Measurements from ENCODE around the gene RIMBP2. TPM values are rescaled to one million over a fixed set of nuclear protein-coding genes. Genes with fewer than 3 reads are reported as not detected.

RIMBP2 gene
- total RNA-seq, 1 donor from 2014 or later = 0.99 TPM

DNA sequence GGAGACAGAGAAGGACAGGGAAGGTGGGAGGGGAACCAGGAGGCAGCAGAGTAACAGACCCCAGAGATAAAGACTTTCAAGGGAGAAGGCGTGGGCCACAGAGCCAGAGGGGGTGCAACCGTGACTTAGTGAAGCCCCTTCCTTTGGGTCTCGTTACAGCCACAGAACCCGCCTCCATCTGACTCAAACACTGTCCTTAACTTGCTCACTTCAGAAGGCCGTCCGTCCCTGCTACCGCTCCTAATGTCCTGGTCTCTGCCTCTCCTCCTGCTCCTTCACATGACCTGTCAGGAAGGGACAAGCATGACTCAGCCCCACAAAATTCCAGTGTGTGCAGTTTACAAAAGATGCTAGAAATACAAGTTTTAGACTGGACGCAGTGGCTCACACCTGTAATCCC lies 18.0 kb downstream of the RIMBP2 start:
- Histone ChIP-seq H4K20me1 (ENCODE audit: low read depth) (no peaks in the 10 kb centered on the region), H3F3A (ENCODE audit: low read depth) (no peaks in the 10 kb centered on the region), H3K4me3 (no peak overlapping the region), H3K4me1 (peaks cover 7% of the 10 kb centered on the region), H3K27ac (no peak overlapping the region), H3K9ac (no peak overlapping the region), H3K36me3 (no peaks in the 10 kb centered on the region), H3K27me3 (no peaks in the 10 kb centered on the region), H2AFZ (replicated peaks) (no peak overlapping the region), H3K79me2 (ENCODE audit: low read depth) (no peaks in the 10 kb centered on the region), H3K9me3 (ENCODE audit: low read depth) (no peaks in the 10 kb centered on the region), H3K4me2 (no peak overlapping the region)
- no peaks in the 10 kb centered on the region for H3K36me3 Mint-ChIP-seq
- TF ChIP-seq, protein P1, sequence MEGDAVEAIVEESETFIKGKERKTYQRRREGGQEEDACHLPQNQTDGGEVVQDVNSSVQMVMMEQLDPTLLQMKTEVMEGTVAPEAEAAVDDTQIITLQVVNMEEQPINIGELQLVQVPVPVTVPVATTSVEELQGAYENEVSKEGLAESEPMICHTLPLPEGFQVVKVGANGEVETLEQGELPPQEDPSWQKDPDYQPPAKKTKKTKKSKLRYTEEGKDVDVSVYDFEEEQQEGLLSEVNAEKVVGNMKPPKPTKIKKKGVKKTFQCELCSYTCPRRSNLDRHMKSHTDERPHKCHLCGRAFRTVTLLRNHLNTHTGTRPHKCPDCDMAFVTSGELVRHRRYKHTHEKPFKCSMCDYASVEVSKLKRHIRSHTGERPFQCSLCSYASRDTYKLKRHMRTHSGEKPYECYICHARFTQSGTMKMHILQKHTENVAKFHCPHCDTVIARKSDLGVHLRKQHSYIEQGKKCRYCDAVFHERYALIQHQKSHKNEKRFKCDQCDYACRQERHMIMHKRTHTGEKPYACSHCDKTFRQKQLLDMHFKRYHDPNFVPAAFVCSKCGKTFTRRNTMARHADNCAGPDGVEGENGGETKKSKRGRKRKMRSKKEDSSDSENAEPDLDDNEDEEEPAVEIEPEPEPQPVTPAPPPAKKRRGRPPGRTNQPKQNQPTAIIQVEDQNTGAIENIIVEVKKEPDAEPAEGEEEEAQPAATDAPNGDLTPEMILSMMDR (IDR thresholded peaks at IDR 0.05) = no peak
- TF ChIP-seq EZH2 (IDR thresholded peaks at IDR 0.05) = no peak
- H3K4me1 Mint-ChIP-seq = peaks cover 29% of the 10 kb centered on the region
- peaks cover 8% of the 10 kb centered on the region for H3K27me3 Mint-ChIP-seq (ENCODE audit: insufficient read depth, low read depth)
- DNase-seq (ENCODE audit: low spot score) = no peak
- peaks cover 7% of the 10 kb centered on the region for H3K9me3 Mint-ChIP-seq
- no peak overlapping the region for H3K27ac Mint-ChIP-seq
- H3K4me3 Mint-ChIP-seq = no peak overlapping the region

DNA sequence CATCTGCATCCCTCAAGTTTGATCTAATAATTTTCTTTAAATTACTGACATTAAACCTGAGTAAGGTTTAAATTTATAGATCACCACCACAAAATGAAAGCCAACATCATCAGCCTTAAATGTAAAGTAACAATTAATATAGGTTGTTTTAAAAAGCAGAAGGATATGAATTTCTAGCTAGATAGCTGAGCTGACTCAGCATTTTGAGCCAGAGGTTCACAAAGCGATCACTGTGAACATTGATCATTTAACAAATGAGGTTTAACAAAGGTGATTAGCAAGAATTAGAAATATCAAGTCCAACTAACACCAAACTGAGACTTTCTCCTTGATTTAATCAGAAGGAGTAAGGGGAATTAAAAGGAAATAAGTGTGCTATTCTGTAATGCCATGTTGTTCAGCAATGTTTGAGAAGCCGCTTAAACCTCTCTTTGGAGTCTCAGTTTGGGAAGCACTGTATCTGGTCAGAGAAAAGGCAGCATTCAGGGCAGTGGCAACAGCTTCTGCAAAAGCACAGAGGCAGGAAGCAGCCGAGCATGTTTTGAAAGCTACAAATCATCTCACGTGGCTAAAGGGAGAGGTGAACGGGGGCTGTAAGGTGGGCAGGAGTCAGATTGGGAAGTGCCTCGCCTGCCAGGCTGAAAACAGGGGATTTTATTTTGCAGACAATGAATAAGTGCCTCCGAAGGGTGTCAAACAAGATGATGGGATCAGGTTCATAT lies 19.6 kb downstream of the RIMBP2 start:
- H3K27me3 Mint-ChIP-seq (ENCODE audit: insufficient read depth, low read depth) = peaks cover 8% of the 10 kb centered on the region
- H2AFZ ChIP-seq (replicated peaks) = no peak overlapping the region
- H4K20me1 ChIP-seq (ENCODE audit: low read depth) = no peaks in the 10 kb centered on the region

DNA sequence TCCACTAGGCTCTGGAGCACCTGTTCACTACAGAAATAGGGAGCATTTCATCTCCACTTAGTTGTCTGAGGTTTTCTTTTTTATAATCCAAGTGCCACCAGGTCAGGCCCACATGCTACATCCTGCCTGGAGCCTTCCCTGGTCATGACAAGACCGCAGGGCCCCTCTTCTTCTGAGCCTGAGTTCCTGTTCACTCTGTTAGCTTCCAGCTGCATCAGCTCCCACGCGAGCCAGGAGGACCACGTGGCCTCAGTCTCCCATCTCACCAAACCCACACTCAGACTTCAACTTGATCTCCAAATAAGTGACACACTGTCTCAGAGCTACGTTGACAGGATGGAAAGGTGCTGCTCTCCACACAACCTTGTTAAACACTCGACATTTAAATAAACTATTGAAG lies 21.0 kb downstream of the RIMBP2 start:
- DNase-seq (ENCODE audit: low spot score) = no peak
- H3K9me3 Mint-ChIP-seq = peaks cover 6% of the 10 kb centered on the region
- Histone ChIP-seq H3K9ac (no peak overlapping the region), H3K79me2 (ENCODE audit: low read depth) (no peaks in the 10 kb centered on the region), H3K4me2 (no peak overlapping the region), H3F3A (ENCODE audit: low read depth) (no peaks in the 10 kb centered on the region), H3K36me3 (no peaks in the 10 kb centered on the region), H3K9me3 (ENCODE audit: low read depth) (no peaks in the 10 kb centered on the region), H3K4me3 (no peak overlapping the region), H3K27ac (no peak overlapping the region), H2AFZ (replicated peaks) (no peak overlapping the region), H3K4me1 (peaks cover 7% of the 10 kb centered on the region), H3K27me3 (no peaks in the 10 kb centered on the region), H4K20me1 (ENCODE audit: low read depth) (no peaks in the 10 kb centered on the region)
- TF ChIP-seq, protein P1 (IDR thresholded peaks at IDR 0.05) = no peak
- no peak for TF ChIP-seq EZH2phosphoT487 (IDR thresholded peaks at IDR 0.05)
- no peak for TF ChIP-seq EZH2 (IDR thresholded peaks at IDR 0.05)
- H3K4me1 Mint-ChIP-seq = peaks cover 10% of the 10 kb centered on the region
- no peak overlapping the region for H3K4me3 Mint-ChIP-seq
- peak overlapping the region; percentile 25 for H3K27ac Mint-ChIP-seq
- H3K27me3 Mint-ChIP-seq (ENCODE audit: insufficient read depth, low read depth) = peaks cover 8% of the 10 kb centered on the region
- no peaks in the 10 kb centered on the region for H3K36me3 Mint-ChIP-seq

More for the DNA sequence above, 19.6 kb downstream of the RIMBP2 start:
- no peak overlapping the region for H3K27ac ChIP-seq
- Mint-ChIP-seq H3K4me3 (no peak overlapping the region), H3K27ac (peak overlapping the region; percentile 38), H3K9me3 (peaks cover 7% of the 10 kb centered on the region), H3K4me1 (peaks cover 16% of the 10 kb centered on the region), H3K36me3 (no peaks in the 10 kb centered on the region)
- no peaks in the 10 kb centered on the region for H3K79me2 ChIP-seq (ENCODE audit: low read depth)
- DNase-seq (ENCODE audit: low spot score) = no peak
- H3F3A ChIP-seq (ENCODE audit: low read depth) = no peaks in the 10 kb centered on the region
- H3K27me3 ChIP-seq = no peaks in the 10 kb centered on the region
- H3K9me3 ChIP-seq (ENCODE audit: low read depth) = no peaks in the 10 kb centered on the region
- peaks cover 7% of the 10 kb centered on the region for H3K4me1 ChIP-seq
- H3K9ac ChIP-seq = no peak overlapping the region
- no peaks in the 10 kb centered on the region for H3K36me3 ChIP-seq
- TF ChIP-seq EZH2 (IDR thresholded peaks at IDR 0.05) = no peak
- TF ChIP-seq, protein P1 (IDR thresholded peaks at IDR 0.05) = no peak
- no peak for TF ChIP-seq EZH2phosphoT487 (IDR thresholded peaks at IDR 0.05)
- no peak overlapping the region for H3K4me2 ChIP-seq
- no peak overlapping the region for H3K4me3 ChIP-seq
